DOHH2 (cell line): Measurements from ENCODE around the gene GRIN1.

Source experiments
- H3F3A ChIP-seq: fragments of 200-600 bp; sonication (generic), shearing (Covaris generic); 2 replicates; pipeline ENCODE4 v1.6.0; 2016; ENCODE audit warnings: antibody characterized with exemption, mild to moderate bottlenecking; ENCODE audit not compliant: control insufficient read depth, insufficient read depth
- H3K27ac ChIP-seq: fragments of 200-600 bp; sonication (generic); 2 replicates; pipeline ENCODE4 v1.5.1; 2014; ENCODE audit warnings: low read depth, mild to moderate bottlenecking, low read length, moderate library complexity
- H3K27me3 ChIP-seq: fragments of 200-600 bp; sonication (generic); 2 replicates; pipeline ENCODE4 v1.6.1; 2014; ENCODE audit warnings: mild to moderate bottlenecking, low read length, mixed read lengths; ENCODE audit not compliant: control insufficient read depth
- H3K36me3 ChIP-seq: fragments of 200-600 bp; sonication (generic); 2 replicates; pipeline ENCODE4 v1.6.1; 2014; ENCODE audit warnings: mild to moderate bottlenecking, low read length, moderate library complexity, mixed read lengths; ENCODE audit not compliant: control insufficient read depth
- H3K4me1 ChIP-seq: fragments of 200-600 bp; sonication (generic); 2 replicates; pipeline ENCODE4 v1.6.1; 2014; ENCODE audit warnings: mild to moderate bottlenecking, low read length, mixed read lengths; ENCODE audit not compliant: control insufficient read depth
- H3K4me2 ChIP-seq: fragments of 200-600 bp; sonication (generic); 2 replicates; pipeline ENCODE4 v1.6.0; 2014; ENCODE audit warnings: mild to moderate bottlenecking, low read length, moderate library complexity
- H3K4me3 ChIP-seq: fragments of 200-600 bp; sonication (generic); 2 replicates; pipeline ENCODE4 v1.5.1; 2014; ENCODE audit warnings: mild to moderate bottlenecking, low read length, mixed read lengths
- H3K79me2 ChIP-seq: fragments of 200-600 bp; sonication (generic); 2 replicates; pipeline ENCODE4 v1.6.1; 2014; ENCODE audit warnings: mild to moderate bottlenecking, low read length, mixed read lengths; ENCODE audit not compliant: control insufficient read depth
- H3K9me2 ChIP-seq: fragments of 200-600 bp; sonication (generic); replicated peaks from 2 replicates; pipeline ENCODE4 v1.6.1; 2014; ENCODE audit warnings: mild to moderate bottlenecking, low read length, mixed read lengths; ENCODE audit not compliant: control insufficient read depth
- H3K9me3 ChIP-seq: fragments of 200-600 bp; sonication (generic); 2 replicates; pipeline ENCODE4 v1.6.1; 2014; ENCODE audit warnings: antibody characterized with exemption, low read length, mixed read lengths; ENCODE audit not compliant: control insufficient read depth, insufficient read depth
- H4K20me1 ChIP-seq: fragments of 200-600 bp; sonication (generic); 2 replicates; pipeline ENCODE4 v1.6.0; 2014; ENCODE audit warnings: low read depth, mild to moderate bottlenecking, antibody characterized with exemption, low read length, moderate library complexity; ENCODE audit not compliant: control insufficient read depth, insufficient read depth
- EZH2phosphoT487 ChIP-seq: fragments of 200-600 bp; sonication (generic); IDR thresholded peaks from 2 replicates; pipeline ENCODE4 v1.6.1; 2017; ENCODE audit warnings: borderline replicate concordance, mild to moderate bottlenecking, antibody characterized with exemption, low read length, moderate library complexity, mixed read lengths
- TF ChIP-seq, protein P1 (sequence below): fragments of 200-600 bp; sonication (generic); IDR thresholded peaks from one replicate; pipeline ENCODE4 v1.5.1; 2014; ENCODE audit warnings: antibody characterized with exemption, mild to moderate bottlenecking, low read depth, low read length; ENCODE audit not compliant: poor library complexity, severe bottlenecking

GRIN1 gene

DNA sequence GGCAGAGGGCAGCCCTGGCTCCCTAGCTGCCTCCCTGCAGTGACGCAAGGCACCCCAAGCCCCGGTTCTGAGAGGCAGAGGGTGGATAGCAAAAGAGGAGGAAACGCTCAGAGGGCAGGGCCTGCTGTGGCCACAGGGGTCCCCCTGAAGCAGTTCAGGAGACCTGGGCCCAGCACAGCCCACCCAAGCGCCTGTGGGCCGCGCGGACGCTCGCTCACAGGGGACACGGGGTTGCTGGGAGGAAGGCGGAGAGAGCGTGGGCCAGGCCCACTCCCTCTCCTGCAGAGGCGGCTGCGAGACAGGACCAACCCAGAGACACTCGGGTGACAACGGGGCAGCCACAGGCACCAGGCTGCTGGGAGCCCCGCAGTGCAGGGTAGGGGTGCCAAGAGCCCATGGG lies 40.8 kb downstream of the GRIN1 start:
- Histone ChIP-seq H3K9me2 (no peaks in the 10 kb centered on the region), H3K4me1 (peaks cover 6% of the 10 kb centered on the region), H3K27ac (no peak overlapping the region), H3K79me2 (no peaks in the 10 kb centered on the region), H3K4me3 (no peak overlapping the region), H3F3A (peaks cover 7% of the 10 kb centered on the region), H3K9me3 (no peaks in the 10 kb centered on the region), H3K27me3 (no peaks in the 10 kb centered on the region), H3K36me3 (peaks cover 38% of the 10 kb centered on the region), H4K20me1 (peaks cover 5% of the 10 kb centered on the region; the same call in 1 of the 2 replicates), H3K4me2 (no peak overlapping the region)
- TF ChIP-seq EZH2phosphoT487: no peak
- TF ChIP-seq, protein P1, sequence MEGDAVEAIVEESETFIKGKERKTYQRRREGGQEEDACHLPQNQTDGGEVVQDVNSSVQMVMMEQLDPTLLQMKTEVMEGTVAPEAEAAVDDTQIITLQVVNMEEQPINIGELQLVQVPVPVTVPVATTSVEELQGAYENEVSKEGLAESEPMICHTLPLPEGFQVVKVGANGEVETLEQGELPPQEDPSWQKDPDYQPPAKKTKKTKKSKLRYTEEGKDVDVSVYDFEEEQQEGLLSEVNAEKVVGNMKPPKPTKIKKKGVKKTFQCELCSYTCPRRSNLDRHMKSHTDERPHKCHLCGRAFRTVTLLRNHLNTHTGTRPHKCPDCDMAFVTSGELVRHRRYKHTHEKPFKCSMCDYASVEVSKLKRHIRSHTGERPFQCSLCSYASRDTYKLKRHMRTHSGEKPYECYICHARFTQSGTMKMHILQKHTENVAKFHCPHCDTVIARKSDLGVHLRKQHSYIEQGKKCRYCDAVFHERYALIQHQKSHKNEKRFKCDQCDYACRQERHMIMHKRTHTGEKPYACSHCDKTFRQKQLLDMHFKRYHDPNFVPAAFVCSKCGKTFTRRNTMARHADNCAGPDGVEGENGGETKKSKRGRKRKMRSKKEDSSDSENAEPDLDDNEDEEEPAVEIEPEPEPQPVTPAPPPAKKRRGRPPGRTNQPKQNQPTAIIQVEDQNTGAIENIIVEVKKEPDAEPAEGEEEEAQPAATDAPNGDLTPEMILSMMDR: no peak

DNA sequence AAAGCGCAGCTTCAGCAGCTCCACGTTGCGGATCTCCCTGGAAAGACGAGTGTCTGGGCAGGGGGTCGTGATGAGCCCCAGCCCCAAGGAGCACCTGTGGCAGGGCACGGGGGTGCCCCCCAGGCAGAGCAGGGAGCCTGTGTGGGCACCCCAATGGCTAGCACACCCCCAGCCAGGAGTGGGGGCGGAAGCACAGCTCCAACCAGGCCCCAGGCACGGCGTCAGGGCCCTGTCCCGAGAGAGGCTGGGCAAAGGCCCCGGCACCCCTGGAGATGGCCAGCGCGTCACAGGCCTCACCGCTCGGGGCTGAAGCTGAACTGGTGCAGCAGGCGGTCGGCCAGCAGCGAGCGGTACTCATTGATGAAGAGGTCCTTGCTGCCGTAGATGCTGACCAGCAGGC lies 41.5 kb downstream of the GRIN1 start:
- TF ChIP-seq, protein P1: no peak
- TF ChIP-seq EZH2phosphoT487: no peak

DNA sequence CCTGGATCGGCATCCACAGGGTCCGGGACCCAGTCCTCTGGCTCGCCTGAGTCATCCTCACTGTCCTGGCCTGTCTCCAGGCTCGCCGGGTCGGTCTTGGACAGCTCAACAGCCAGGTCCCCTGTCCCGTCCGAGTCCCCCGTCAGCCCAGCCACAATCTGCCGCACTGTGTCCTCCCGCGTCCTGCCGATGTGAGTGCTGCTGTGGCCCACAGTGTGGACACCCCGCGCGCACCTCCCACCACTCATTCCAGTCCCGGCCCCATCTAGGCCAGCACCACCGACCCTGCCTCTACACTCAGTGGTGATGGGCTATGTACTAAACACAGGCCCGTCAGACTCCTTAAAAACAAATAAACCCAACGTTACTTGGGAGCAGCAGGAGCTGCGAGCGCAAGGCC lies 42.7 kb downstream of the GRIN1 start:
- TF ChIP-seq EZH2phosphoT487: no peak
- TF ChIP-seq, protein P1: no peak
- peaks cover 5% of the 10 kb centered on the region for H3K4me1 ChIP-seq
- no peak overlapping the region for H3K4me2 ChIP-seq
- no peaks in the 10 kb centered on the region for H4K20me1 ChIP-seq
- H3K9me3 ChIP-seq: no peaks in the 10 kb centered on the region
- no peak overlapping the region for H3K4me3 ChIP-seq
- no peaks in the 10 kb centered on the region for H3K27me3 ChIP-seq
- peaks cover 48% of the 10 kb centered on the region for H3K36me3 ChIP-seq
- H3K27ac ChIP-seq: no peak overlapping the region
- H3K9me2 ChIP-seq: no peaks in the 10 kb centered on the region
- H3F3A ChIP-seq: no peaks in the 10 kb centered on the region
- peaks cover 18% of the 10 kb centered on the region for H3K79me2 ChIP-seq

More for the DNA sequence above, 41.5 kb downstream of the GRIN1 start:
- no peaks in the 10 kb centered on the region for H3K4me1 ChIP-seq
- H3K9me3 ChIP-seq: no peaks in the 10 kb centered on the region
- H3K27me3 ChIP-seq: no peaks in the 10 kb centered on the region
- H3F3A ChIP-seq: peaks cover 7% of the 10 kb centered on the region
- H3K27ac ChIP-seq: no peak overlapping the region
- no peak overlapping the region for H3K4me2 ChIP-seq
- no peaks in the 10 kb centered on the region for H3K9me2 ChIP-seq
- no peak overlapping the region for H3K4me3 ChIP-seq
- H4K20me1 ChIP-seq: peaks cover 5% of the 10 kb centered on the region; the same call in 1 of the 2 replicates
- H3K79me2 ChIP-seq: peaks cover 6% of the 10 kb centered on the region
- H3K36me3 ChIP-seq: peaks cover 44% of the 10 kb centered on the region
